Loucy (cell line): Measurements from ENCODE around the gene MEGF6.
A peak's percentile ranks its signal among the peaks of the same experiment; 100 is the strongest.
"Not testable (repeated sequence)": the region's sequence is repeated elsewhere in the genome, so short reads cannot be mapped to it uniquely, and the experiment has no call there.

Experiments
- H2AFZ ChIP-seq: fragments of 200-600 bp; sonication (generic); 2 replicates; pipeline ENCODE4 v1.6.0; 2016; ENCODE audit warnings: antibody characterized with exemption, mild to moderate bottlenecking, low read length, moderate library complexity
- H3F3A ChIP-seq: fragments of 200-600 bp; 2 replicates; pipeline ENCODE4 v1.6.0; 2016; ENCODE audit warnings: antibody characterized with exemption, low read depth, mild to moderate bottlenecking
- H3K27me3 ChIP-seq: fragments of 200-600 bp; sonication (generic); 2 replicates; pipeline ENCODE4 v1.6.1; 2014; ENCODE audit warnings: low read length, mild to moderate bottlenecking; ENCODE audit not compliant: insufficient read depth, poor library complexity, severe bottlenecking
- H3K36me3 ChIP-seq: fragments of 200-600 bp; sonication (generic); 2 replicates; pipeline ENCODE4 v1.6.1; 2016; ENCODE audit warnings: low read length; ENCODE audit not compliant: insufficient read depth
- H3K4me1 ChIP-seq: fragments of 200-600 bp; sonication (generic); 2 replicates; pipeline ENCODE4 v1.5.1; 2014; ENCODE audit warnings: low read length, mild to moderate bottlenecking; ENCODE audit not compliant: insufficient read depth, poor library complexity, severe bottlenecking
- H3K4me2 ChIP-seq: fragments of 200-600 bp; sonication (generic); 2 replicates; pipeline ENCODE4 v1.6.0; 2014; ENCODE audit warnings: antibody characterized with exemption, low read length, low read depth, mild to moderate bottlenecking; ENCODE audit not compliant: poor library complexity, severe bottlenecking
- H3K4me3 ChIP-seq: fragments of 200-600 bp; sonication (generic); 2 replicates; pipeline ENCODE4 v1.5.1; 2014; ENCODE audit warnings: low read length, mild to moderate bottlenecking, mixed read lengths; ENCODE audit not compliant: poor library complexity, severe bottlenecking
- H3K79me2 ChIP-seq: fragments of 200-600 bp; sonication (generic); 2 replicates; pipeline ENCODE4 v1.6.1; 2014; ENCODE audit warnings: low read length; ENCODE audit not compliant: insufficient read depth
- H3K9ac ChIP-seq: fragments of 200-600 bp; sonication (generic); 2 replicates; pipeline ENCODE4 v1.6.0; 2014; ENCODE audit warnings: mild to moderate bottlenecking, low read depth, low read length, moderate library complexity; ENCODE audit not compliant: poor library complexity, severe bottlenecking
- H3K9me2 ChIP-seq: fragments of 200-600 bp; sonication (generic); replicated peaks from 2 replicates; pipeline ENCODE4 v1.6.1; 2016; ENCODE audit warnings: low read depth, low read length, mixed read lengths
- H3K9me3 ChIP-seq: fragments of 200-600 bp; sonication (generic); 2 replicates; pipeline ENCODE4 v1.6.1; 2014; ENCODE audit warnings: mild to moderate bottlenecking, antibody characterized with exemption, low read length, low read depth; ENCODE audit not compliant: insufficient read depth
- H4K20me1 ChIP-seq: fragments of 200-600 bp; sonication (generic); 2 replicates; pipeline ENCODE4 v1.6.0; 2014; ENCODE audit warnings: antibody characterized with exemption, low read length, mild to moderate bottlenecking; ENCODE audit not compliant: insufficient read depth, poor library complexity, severe bottlenecking
- EZH2phosphoT487 ChIP-seq: fragments of 200-600 bp; IDR thresholded peaks from 2 replicates; pipeline ENCODE4 v1.6.1; 2018; ENCODE audit warnings: antibody characterized with exemption, mild to moderate bottlenecking, moderate library complexity, borderline replicate concordance
- TF ChIP-seq, protein P1 (sequence below): fragments of 200-600 bp; sonication (generic); conservative IDR thresholded peaks from 2 replicates; pipeline ENCODE4 v1.5.1; 2014; ENCODE audit warnings: mild to moderate bottlenecking, antibody characterized with exemption, low read length

The MEGF6 gene

DNA sequence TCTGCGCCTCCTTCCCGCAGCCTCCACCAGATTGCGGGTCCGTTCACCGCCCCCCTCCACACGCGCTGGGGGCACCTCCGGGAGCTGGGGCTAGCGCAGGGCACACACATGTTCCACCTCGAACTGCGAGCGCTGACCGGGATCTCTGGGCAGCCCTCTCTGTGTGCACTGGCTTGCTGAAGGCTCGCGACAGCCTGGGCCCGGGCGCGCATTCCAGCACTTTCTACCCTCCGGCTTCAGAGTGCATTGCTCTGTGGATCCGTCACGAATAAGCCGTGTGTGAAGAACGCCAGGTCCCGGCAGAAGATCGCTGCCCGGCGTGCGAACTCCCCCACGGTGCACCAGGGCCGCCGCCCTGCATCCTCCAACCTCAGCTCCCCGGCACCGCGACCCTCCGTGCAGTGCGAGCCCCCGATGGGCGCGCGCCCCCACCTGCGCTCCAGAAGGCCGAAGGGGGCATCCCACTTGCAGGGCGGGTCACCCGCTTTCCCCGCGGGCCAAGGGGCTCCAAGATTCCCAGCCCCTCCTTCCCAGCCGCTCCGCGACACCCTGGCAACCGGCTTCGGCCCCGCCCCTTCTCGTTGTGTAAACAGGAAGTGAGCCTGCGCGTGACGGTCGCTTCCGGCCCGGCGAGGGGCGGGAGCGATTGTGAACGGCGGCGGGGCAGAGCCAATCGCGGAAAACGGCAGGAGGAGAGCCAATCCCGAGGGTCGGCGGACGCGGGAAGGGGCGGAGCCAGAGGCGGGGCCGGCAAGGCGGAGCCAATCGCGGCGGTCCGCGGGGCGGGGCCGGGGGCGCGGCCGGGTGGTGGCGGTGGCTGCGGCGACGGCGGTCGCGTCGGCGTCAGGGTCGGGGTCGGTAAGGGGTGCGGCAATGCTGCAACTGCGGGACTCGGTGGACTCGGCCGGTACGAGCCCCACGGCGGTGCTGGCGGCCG, 13.2 kb upstream of the MEGF6 start, which contains the start of gene TPRG1L:
TPRG1L (plus strand) TSS at position 816 of the 937 bp plus-strand sequence; CDS start at position 874, 58 bp downstream.
- peak within 1 kb of the TSS; percentile 98 for H2AFZ ChIP-seq
- no peaks in the 10 kb centered on the region for H3F3A ChIP-seq
- H4K20me1 ChIP-seq = no peaks in the 10 kb centered on the region
- TF ChIP-seq, protein P1, sequence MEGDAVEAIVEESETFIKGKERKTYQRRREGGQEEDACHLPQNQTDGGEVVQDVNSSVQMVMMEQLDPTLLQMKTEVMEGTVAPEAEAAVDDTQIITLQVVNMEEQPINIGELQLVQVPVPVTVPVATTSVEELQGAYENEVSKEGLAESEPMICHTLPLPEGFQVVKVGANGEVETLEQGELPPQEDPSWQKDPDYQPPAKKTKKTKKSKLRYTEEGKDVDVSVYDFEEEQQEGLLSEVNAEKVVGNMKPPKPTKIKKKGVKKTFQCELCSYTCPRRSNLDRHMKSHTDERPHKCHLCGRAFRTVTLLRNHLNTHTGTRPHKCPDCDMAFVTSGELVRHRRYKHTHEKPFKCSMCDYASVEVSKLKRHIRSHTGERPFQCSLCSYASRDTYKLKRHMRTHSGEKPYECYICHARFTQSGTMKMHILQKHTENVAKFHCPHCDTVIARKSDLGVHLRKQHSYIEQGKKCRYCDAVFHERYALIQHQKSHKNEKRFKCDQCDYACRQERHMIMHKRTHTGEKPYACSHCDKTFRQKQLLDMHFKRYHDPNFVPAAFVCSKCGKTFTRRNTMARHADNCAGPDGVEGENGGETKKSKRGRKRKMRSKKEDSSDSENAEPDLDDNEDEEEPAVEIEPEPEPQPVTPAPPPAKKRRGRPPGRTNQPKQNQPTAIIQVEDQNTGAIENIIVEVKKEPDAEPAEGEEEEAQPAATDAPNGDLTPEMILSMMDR = no peak
- no peak for TF ChIP-seq EZH2phosphoT487
- peak within 1 kb of the TSS; percentile 100 for H3K4me2 ChIP-seq
- no peaks in the 10 kb centered on the region for H3K9me3 ChIP-seq
- H3K36me3 ChIP-seq = no peaks in the 10 kb centered on the region; the same call in 1 of the 2 replicates
- no peaks in the 10 kb centered on the region for H3K27me3 ChIP-seq
- no peaks in the 10 kb centered on the region for H3K9me2 ChIP-seq
- H3K4me3 ChIP-seq = peak within 1 kb of the TSS; percentile 93
- peaks cover 15% of the 10 kb centered on the region for H3K4me1 ChIP-seq
- H3K79me2 ChIP-seq = peaks cover 9% of the 10 kb centered on the region; the same call in 1 of the 2 replicates
- H3K9ac ChIP-seq = peak within 1 kb of the TSS; percentile 76

DNA sequence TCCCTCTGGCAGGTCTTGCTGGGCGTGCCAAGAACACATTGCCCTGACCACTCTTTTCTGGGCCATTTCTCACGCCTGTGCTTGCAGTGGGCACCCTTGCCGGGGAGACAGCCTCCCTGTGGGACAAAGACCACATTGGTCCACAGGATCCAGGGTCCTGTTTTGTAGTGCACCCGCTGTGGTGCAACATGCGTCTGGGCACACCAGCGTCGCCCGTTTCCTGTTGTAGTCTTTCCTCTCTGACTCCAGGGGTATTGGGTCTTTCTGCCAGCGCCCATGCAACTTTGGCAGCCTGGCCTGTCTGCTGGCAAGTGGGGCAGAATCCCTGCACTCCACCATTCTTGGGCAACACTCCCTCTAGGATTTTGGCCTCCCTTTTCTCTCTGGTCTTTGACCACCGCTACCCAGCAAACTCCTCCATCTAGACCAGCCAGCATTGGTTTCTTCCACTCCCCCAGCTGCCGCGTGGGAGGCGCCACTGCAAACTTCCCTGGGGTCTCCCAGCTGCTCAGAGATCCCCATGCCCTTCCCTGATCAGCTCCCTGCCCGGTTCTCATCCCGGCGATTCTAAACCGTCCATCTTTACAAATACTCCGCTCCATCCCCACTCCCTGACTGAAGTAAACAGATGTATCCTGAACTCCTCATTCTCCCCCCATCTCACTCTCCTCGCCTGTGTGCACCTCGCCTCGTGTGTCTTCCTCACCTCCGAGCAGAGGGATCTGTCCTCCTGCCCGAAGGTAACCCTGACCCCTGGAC, 12.3 kb upstream of the MEGF6 start:
- H3K9me2 ChIP-seq = no peaks in the 10 kb centered on the region
- peak overlapping the region; percentile 93 for H3K4me3 ChIP-seq
- peak overlapping the region; percentile 100 for H3K4me2 ChIP-seq
- H4K20me1 ChIP-seq = no peaks in the 10 kb centered on the region
- no peak for TF ChIP-seq EZH2phosphoT487
- TF ChIP-seq, protein P1 = no peak
- no peaks in the 10 kb centered on the region for H3K9me3 ChIP-seq
- H3K79me2 ChIP-seq = peaks cover 9% of the 10 kb centered on the region; the same call in 1 of the 2 replicates
- H3K9ac ChIP-seq = peak overlapping the region; percentile 71
- peak overlapping the region; percentile 98; the same call in 1 of the 2 replicates for H2AFZ ChIP-seq
- no peaks in the 10 kb centered on the region; the same call in 1 of the 2 replicates for H3K36me3 ChIP-seq
- H3K4me1 ChIP-seq = peaks cover 18% of the 10 kb centered on the region
- no peaks in the 10 kb centered on the region for H3K27me3 ChIP-seq
- H3F3A ChIP-seq = no peaks in the 10 kb centered on the region

DNA sequence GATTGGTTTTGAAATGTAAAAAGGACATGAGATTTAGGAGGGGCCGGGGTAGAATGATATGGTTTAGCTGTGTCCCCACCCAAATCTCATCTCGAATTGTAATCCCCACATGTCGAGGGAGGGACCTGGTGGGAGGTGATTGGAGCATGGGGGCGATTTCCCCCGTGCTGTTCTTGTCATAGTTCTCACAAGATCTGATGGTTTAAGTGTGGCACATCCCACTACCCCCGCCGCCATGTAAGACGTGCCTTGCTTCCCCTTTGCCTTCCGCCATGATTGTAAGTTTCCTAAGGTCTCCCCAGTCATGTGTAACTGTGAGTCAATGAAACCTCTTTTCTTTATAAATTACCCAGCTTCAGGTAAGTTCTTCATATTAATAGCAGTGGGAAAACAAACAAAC, 10.8 kb upstream of the MEGF6 start:
- not testable (repeated sequence) for H3K4me2 ChIP-seq, H3K9ac ChIP-seq, H4K20me1 ChIP-seq, H3K36me3 ChIP-seq, H3K4me3 ChIP-seq, H3K79me2 ChIP-seq, H3K9me2 ChIP-seq, H3K9me3 ChIP-seq, H3K27me3 ChIP-seq, H2AFZ ChIP-seq, H3F3A ChIP-seq
- peaks cover 18% of the 10 kb centered on the region for H3K4me1 ChIP-seq
